Gastrocnemius medialis (tissue), 4 donors: ENCODE measurements around the gene ESX1.

ENCODE experiments used
- POLR2A ChIP-seq, 2 donors: fragments of 450-650 bp; IDR thresholded peaks; one replicate each; pipeline ENCODE4 v1.6.1; 2017; ENCODE audit warnings: antibody characterized with exemption in 2 of 2, mild to moderate bottlenecking in 2 of 2, moderate library complexity in 2 of 2
- TF ChIP-seq, protein P1 (sequence below), 5 experiments: fragments of 450-650 bp in 3 of 5; fragments of 200-600 bp in 2 of 5; sonication (generic) in 2 of 5; IDR thresholded peaks in 4 of 5; conservative IDR thresholded peaks in 1 of 5; 1 replicate in 4 of 5; 2 replicates in 1 of 5; pipeline ENCODE4 v1.5.1; 2016 to 2019; ENCODE audit warnings: antibody characterized with exemption in 5 of 5, mild to moderate bottlenecking in 3 of 5, moderate library complexity in 3 of 5

DNA sequence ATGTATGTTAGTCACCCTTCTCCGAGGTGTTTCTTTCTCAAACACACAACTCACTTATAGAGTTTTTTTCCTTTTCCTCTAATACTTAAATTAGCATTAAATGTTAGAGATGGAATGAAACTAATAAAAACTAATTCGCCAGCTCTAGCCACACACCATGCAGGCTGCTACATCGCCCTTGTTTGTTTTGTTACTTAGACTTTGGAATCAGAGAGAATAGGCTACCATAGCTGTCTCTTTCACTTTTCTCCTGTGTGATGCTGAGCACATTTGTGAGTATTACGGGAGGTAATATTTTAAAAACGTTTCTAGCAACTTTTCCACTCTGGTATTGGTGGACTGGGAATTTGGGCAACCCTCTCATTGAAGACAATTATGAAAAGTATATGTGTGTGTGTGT lies 43.5 kb downstream of the ESX1 start:
- no peak for TF ChIP-seq POLR2A (IDR thresholded peaks at IDR 0.05)
- TF ChIP-seq, protein P1, sequence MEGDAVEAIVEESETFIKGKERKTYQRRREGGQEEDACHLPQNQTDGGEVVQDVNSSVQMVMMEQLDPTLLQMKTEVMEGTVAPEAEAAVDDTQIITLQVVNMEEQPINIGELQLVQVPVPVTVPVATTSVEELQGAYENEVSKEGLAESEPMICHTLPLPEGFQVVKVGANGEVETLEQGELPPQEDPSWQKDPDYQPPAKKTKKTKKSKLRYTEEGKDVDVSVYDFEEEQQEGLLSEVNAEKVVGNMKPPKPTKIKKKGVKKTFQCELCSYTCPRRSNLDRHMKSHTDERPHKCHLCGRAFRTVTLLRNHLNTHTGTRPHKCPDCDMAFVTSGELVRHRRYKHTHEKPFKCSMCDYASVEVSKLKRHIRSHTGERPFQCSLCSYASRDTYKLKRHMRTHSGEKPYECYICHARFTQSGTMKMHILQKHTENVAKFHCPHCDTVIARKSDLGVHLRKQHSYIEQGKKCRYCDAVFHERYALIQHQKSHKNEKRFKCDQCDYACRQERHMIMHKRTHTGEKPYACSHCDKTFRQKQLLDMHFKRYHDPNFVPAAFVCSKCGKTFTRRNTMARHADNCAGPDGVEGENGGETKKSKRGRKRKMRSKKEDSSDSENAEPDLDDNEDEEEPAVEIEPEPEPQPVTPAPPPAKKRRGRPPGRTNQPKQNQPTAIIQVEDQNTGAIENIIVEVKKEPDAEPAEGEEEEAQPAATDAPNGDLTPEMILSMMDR (IDR thresholded peaks at IDR 0.05 in 4 of 5, conservative IDR thresholded peaks at IDR 0.05 in 1 of 5) = no peak
